ENCODE measurements around the gene GLIS1.

- TF ChIP-seq, protein P1, sequence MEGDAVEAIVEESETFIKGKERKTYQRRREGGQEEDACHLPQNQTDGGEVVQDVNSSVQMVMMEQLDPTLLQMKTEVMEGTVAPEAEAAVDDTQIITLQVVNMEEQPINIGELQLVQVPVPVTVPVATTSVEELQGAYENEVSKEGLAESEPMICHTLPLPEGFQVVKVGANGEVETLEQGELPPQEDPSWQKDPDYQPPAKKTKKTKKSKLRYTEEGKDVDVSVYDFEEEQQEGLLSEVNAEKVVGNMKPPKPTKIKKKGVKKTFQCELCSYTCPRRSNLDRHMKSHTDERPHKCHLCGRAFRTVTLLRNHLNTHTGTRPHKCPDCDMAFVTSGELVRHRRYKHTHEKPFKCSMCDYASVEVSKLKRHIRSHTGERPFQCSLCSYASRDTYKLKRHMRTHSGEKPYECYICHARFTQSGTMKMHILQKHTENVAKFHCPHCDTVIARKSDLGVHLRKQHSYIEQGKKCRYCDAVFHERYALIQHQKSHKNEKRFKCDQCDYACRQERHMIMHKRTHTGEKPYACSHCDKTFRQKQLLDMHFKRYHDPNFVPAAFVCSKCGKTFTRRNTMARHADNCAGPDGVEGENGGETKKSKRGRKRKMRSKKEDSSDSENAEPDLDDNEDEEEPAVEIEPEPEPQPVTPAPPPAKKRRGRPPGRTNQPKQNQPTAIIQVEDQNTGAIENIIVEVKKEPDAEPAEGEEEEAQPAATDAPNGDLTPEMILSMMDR (IDR thresholded peaks at IDR 0.05; ENCODE audit: extremely low read depth in 1 of 2, insufficient read depth in 1 of 2, low read depth in 1 of 2, low read length in 2 of 2) = no peak
- TF ChIP-seq MAX (IDR thresholded peaks at IDR 0.05; ENCODE audit: insufficient read depth, insufficient read length) (no peak), POLR2AphosphoS5 (IDR thresholded peaks at IDR 0.05; ENCODE audit: insufficient read depth, low read depth, low read length) (no peak)
These were observed 254.1 kb downstream of the GLIS1 start for GRCh38 chr1:53484705-53485477.
